GM19455 (cell line): ENCODE results near the gene SPINT1.
"Not testable (repeated sequence)": the region's sequence is repeated elsewhere in the genome, so short reads cannot be mapped to it uniquely, and the experiment has no call there.

Source experiments
- ATAC-seq: cut with Tn5 transposase; IDR thresholded peaks from one replicate; pipeline ENCODE4 v1.9.1; 2021; ENCODE audit not compliant: unreplicated experiment

The SPINT1 gene

DNA sequence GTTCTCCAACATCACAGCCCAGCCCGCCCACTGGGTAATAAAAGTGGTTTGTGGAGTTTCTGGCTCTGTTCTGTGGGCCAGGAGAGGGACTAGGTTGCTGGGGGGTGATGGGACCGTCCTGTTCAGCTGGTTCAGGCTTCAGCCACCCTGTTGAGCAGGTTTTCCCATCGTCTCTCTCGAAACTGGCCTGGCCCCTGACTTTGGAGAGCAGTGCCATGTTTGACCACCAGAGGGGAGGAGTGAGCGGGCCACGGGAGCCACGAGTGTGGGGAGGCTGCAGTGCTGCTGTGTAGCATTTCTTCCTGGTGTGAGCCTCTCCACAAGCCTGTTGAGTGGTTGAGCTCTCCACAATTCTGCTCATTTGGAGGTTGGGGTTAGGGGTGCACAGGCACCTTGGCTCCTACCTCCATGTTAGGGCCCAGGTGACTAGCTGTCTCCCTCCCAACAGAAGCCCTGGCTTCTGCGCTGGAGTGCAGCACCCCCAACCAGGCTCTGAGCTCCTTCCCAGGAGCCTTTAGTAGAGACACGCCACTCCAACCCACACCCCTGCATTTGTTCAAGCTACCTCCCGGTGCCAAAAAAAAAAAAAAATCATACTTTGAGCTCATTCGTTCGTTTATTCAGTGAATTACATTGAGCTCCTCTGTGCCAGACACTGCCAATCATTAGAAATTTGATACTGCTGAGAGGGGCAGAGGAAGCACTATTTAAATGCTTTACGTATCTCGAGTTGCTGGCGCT lies 13.9 kb downstream of the SPINT1 start:
- ATAC-seq = peak; percentile 66

- no peak for ATAC-seq
Measured at GRCh38 chr15:40858706-40859105, 14.9 kb downstream of the SPINT1 start.

GRCh38 chr15:40859206-40859851 lies 15.5 kb downstream of the SPINT1 start:
- no peak for ATAC-seq

GRCh38 chr15:40861147-40861546 lies 17.3 kb downstream of the SPINT1 start:
- ATAC-seq = not testable (repeated sequence)

DNA sequence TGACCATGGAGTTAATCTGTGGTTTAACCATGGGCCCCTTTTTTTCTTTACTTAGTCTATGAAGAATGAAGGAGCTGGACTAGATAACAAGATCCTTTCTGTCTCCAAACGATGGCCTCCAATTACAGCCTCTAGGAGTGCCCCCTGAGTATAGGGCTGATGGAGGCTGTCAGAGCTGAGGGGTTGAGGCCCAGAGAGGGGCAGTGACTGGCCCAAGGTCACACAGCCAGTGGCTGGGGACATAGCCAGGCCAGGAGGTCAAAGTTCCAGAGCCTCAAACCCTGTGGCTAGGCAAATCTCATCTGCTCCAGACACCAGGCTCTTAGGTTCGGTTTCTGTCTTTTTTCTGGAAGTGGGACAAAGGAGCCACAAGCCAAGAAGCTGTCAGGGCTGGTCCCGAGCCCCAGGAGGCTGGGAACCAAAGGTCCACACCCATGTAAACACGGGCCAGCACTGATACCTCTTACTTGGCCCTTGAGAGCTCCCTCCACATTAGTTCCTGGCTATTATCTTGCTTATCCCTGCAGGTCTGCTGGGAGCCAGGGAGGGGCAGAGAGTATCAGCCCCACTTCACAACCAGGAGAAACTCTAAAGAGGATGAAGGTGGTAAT lies 19.9 kb downstream of the SPINT1 start:
- ATAC-seq = no peak

- ATAC-seq = no peak
Measured at GRCh38 chr15:40867199-40867598, 23.4 kb downstream of the SPINT1 start.

- no peak for ATAC-seq
Measured at GRCh38 chr15:40869686-40870085, 25.8 kb downstream of the SPINT1 start.

- no peak for ATAC-seq
Measured at GRCh38 chr15:40870716-40871115, 26.9 kb downstream of the SPINT1 start.

GRCh38 chr15:40871749-40872617 lies 28.1 kb downstream of the SPINT1 start:
- ATAC-seq = no peak

DNA sequence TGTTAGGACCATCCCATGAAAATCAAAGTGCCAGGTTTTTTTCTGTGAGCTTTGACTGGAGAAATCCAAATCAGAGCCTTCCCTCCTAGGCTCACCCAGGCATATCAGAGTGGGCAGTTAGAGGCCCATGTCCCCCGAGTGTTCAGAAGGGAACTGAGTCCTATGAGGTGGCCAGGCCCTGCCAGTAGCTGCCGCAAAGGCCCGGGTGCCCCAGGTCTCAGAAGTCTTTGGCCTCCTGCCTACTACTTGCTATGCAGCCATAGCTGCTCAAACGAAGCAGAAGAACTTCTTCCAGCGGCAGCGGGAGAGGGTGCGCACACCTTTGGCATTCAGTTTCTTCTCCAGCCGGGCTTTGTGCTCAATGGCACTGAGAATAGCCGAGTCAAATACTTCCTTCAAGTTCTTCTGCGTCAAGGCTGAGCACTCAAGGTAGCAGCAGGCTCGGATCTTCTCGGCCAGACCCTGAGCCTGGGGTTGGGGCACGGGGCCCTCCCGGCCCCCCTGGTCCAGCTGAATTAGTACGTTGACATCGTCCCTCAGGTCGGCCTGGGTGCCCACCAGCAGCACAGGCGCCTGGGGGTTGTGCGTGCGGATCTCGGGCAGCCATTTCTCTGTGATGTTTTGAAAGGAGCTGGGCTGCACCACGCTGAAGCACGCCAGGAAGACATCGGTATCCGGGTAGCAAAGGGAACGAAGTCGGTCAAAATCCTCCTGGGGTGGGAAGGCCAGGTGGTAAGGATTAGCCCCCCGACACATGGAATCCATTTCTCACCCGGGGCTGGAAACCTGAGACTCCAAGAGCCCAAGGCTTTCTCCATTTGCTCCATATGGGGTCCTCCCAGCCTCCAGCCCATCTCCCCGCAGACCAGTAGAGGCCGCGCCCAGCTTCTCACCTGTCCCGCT lies 29.2 kb downstream of the SPINT1 start:
- ATAC-seq = no peak

DNA sequence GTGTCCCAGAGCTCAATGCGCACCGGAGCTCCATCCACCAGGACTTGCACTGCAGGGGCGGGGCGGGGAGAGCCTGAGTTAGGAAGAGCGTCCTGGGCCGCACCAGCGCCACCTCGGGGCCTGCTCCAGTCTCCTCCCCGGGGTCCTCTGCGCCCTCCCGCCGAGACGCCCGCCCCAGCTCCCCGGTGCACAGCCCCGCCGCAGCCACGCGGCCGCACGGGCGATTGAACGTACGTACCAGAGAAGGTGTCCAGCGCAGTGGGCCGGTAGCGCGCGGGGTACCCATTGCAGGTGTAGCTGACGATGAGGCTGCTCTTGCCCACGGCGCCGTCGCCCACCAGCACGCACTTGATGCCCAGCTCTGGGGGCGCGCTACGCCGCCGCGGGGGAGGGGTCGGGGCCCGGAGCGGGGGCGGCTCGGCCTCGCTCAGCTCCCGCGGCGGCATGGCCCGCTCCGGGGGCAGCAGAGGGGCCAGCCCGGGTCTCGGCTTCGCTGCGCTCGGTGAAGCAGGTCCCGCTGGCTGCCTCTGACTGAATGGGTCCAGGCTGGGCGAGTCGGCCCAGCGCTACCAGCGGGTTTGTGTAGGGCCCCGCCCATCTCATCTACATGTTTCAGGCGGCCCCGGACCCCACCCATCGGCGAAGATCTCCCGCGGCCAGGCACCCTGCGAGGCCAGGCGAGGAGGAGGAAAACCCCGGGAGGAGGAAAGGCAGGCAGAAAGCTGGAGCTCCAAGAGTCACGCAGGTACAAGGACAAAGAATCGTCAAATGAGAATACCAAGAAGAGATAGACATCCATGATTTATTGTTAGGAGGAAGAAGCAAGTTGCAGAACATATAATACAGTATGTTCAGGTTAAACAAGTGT lies 30.1 kb downstream of the SPINT1 start, which contains the start of gene RHOV:
Gene RHOV, minus strand, starts transcription at position 541 of the 868 bp plus-strand sequence. Its CDS starts 95 bp downstream, at position 446.
- peak; percentile 67 for ATAC-seq

- no peak for ATAC-seq
Measured at GRCh38 chr15:40875991-40876730, 32.3 kb downstream of the SPINT1 start.

DNA sequence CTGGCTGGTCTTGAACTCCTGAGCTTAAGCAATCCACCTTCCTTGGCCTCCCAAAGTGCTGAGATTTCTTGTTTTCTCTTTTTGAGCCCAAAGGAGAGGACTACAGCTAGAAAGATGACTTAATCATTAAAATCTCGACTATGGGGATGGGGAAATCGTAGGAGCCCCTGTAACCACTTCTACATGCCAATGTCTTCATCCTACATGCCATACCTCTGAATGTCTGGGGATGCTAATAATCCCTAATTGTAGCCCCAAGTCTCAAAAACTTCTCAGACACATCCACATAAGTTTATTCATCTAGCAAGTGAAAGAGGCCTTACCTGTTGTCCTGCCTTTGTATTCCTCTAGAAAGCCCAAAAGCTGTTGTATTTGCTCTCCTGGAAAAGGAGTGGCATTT lies 33.8 kb downstream of the SPINT1 start:
- no peak for ATAC-seq

- no peak for ATAC-seq
Measured at GRCh38 chr15:40878785-40879184, 34.9 kb downstream of the SPINT1 start.

DNA sequence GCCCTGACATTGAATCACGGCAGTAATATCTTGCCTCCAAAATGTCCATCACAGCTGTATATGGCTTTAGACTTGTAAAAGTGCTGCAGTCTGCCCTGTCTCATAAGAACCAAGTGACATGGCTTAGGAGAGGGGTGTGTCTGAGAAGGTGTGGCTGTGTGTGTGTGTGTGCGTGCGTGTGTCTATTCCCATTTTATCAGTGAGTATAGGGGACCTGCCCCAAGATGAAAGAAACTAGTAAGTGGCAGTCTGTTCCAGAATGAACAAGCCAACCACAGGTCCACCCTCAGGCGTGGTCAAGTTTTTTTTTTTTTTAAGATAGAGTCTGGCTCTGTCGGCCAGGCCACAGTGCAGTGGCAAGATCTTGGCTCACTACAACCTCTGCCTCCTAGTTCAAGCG lies 35.8 kb downstream of the SPINT1 start:
- no peak for ATAC-seq

- ATAC-seq = no peak
Measured at GRCh38 chr15:40881351-40881750, 37.5 kb downstream of the SPINT1 start.

- ATAC-seq = no peak
Measured at GRCh38 chr15:40886586-40886985, 42.7 kb downstream of the SPINT1 start.

- no peak for ATAC-seq
Measured at GRCh38 chr15:40889112-40889511, 45.3 kb downstream of the SPINT1 start.
